ENCODE measurements around the gene EGF. TPM values are rescaled to one million over a fixed set of nuclear protein-coding genes. Genes with fewer than 3 reads are reported as not detected.

EGF gene
- total RNA-seq, result 0.65 and 3.0 TPM in 2 replicates

DNA sequence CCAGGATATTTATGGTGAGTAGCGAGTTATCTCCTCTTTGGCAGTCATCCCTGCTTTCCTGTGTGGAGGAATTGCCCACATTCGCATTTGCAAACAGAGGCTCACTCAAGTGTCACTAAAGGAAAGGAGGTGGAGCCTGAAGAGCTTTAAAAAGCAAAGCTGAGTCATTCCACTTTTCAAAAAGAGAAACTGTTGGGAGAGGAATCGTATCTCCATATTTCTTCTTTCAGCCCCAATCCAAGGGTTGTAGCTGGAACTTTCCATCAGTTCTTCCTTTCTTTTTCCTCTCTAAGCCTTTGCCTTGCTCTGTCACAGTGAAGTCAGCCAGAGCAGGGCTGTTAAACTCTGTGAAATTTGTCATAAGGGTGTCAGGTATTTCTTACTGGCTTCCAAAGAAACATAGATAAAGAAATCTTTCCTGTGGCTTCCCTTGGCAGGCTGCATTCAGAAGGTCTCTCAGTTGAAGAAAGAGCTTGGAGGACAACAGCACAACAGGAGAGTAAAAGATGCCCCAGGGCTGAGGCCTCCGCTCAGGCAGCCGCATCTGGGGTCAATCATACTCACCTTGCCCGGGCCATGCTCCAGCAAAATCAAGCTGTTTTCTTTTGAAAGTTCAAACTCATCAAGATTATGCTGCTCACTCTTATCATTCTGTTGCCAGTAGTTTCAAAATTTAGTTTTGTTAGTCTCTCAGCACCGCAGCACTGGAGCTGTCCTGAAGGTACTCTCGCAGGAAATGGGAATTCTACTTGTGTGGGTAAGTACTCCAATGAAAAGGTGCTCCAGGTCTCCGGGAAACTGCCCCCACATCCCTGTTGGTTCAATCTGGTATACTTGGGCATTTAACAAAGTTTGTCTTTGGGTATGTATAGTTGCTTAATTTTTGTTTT is at the start of gene EGF:
EGF (plus strand) TSS at position 178 of the 890 bp plus-strand sequence; CDS start at position 631, 453 bp downstream.

Small RNAs within 50 kb of the gene (small RNA-seq; reads per million reads assigned to genes)
- 7.5 reads per million, percentile 86 among the genes with 10 or more reads in this experiment for gene RNU6-35P

Other genes with a start within 250 kb of the EGF start
- gene CASP6, start 209.4 kb upstream of the EGF start, total RNA-seq, result 18.8 and 19.8 TPM in 2 replicates
- gene PLA2G12A, start 182.8 kb upstream of the EGF start, total RNA-seq, result 14.9 and 29.0 TPM in 2 replicates
- 0.61 and 0.65 TPM in 2 replicates for gene CFI, start 110.9 kb upstream of the EGF start, total RNA-seq
- 3.6 and 4.1 TPM in 2 replicates for gene GAR1, start 97.1 kb upstream of the EGF start, total RNA-seq
- not detected in 2 replicates for gene RRH, start 84.9 kb upstream of the EGF start, total RNA-seq
- gene LRIT3, start 64.8 kb upstream of the EGF start, total RNA-seq, result under 0.01 TPM in 1 of 2 replicates, not detected in the other